H9 (cell line): ENCODE measurements around the gene B4GALT1. TPM values are rescaled to one million over a fixed set of nuclear protein-coding genes. Genes with fewer than 3 reads are reported as not detected.
A peak's percentile ranks its signal among the peaks of the same experiment; 100 is the strongest.
"Not testable (repeated sequence)": the region's sequence is repeated elsewhere in the genome, so short reads cannot be mapped to it uniquely, and the experiment has no call there.

Experiments
- DNase-seq: peaks from one replicate; pipeline ENCODE4 v3.0.0-alpha.2; 2017
- H2AFZ ChIP-seq: one replicate; pipeline ENCODE4 v1.6.1; 2013; ENCODE audit warnings: mild to moderate bottlenecking, low read length, control low read depth, moderate library complexity
- H2AK5ac ChIP-seq: 2 replicates; pipeline ENCODE4 v1.6.1; 2013; ENCODE audit warnings: low read length, control low read depth, mixed read lengths; ENCODE audit not compliant: insufficient read length
- H2BK120ac ChIP-seq: one replicate; pipeline ENCODE4 v1.6.1; 2013; ENCODE audit warnings: low read depth, mild to moderate bottlenecking, low read length, control low read depth, inconsistent platforms; ENCODE audit not compliant: poor library complexity, severe bottlenecking
- H2BK12ac ChIP-seq: 2 replicates; pipeline ENCODE4 v1.6.1; 2013; ENCODE audit warnings: low read length, control low read depth, mixed read lengths, low read depth; ENCODE audit not compliant: insufficient read length
- H2BK15ac ChIP-seq: 2 replicates; pipeline ENCODE4 v1.6.1; 2013; ENCODE audit warnings: low read depth, low read length, control low read depth
- H2BK20ac ChIP-seq: one replicate; pipeline ENCODE4 v1.6.1; 2013; ENCODE audit warnings: low read depth, mild to moderate bottlenecking, low read length, control low read depth, inconsistent platforms; ENCODE audit not compliant: poor library complexity, severe bottlenecking
- H2BK5ac ChIP-seq: 2 replicates; pipeline ENCODE4 v1.6.1; 2013; ENCODE audit warnings: low read length, control low read depth, mixed read lengths; ENCODE audit not compliant: insufficient read length
- H3K14ac ChIP-seq: 2 replicates; pipeline ENCODE4 v1.6.1; 2013; ENCODE audit warnings: low read length, control low read depth; ENCODE audit not compliant: insufficient read depth
- H3K18ac ChIP-seq: 2 replicates; pipeline ENCODE4 v1.6.1; 2013; ENCODE audit warnings: low read depth, mild to moderate bottlenecking, mixed read lengths, low read length, control low read depth; ENCODE audit not compliant: insufficient read length
- H3K23ac ChIP-seq: 2 replicates; pipeline ENCODE4 v1.6.1; 2013; ENCODE audit warnings: low read length, control low read depth, mixed read lengths, low read depth; ENCODE audit not compliant: insufficient read length
- H3K23me2 ChIP-seq: 2 replicates; pipeline ENCODE4 v1.6.1; 2013; ENCODE audit warnings: low read depth, mild to moderate bottlenecking, mixed read lengths, low read length, control low read depth; ENCODE audit not compliant: insufficient read length, poor library complexity, severe bottlenecking
- H3K27ac ChIP-seq: 2 replicates; pipeline ENCODE4 v1.5.1; 2013; ENCODE audit warnings: low read length, control low read depth, mixed read lengths, low read depth; ENCODE audit not compliant: insufficient read length
- H3K27me3 ChIP-seq: 2 replicates; pipeline ENCODE4 v1.6.1; 2013; ENCODE audit warnings: low read length, control low read depth, inconsistent platforms; ENCODE audit not compliant: insufficient read depth
- H3K4ac ChIP-seq: 2 replicates; pipeline ENCODE4 v1.6.1; 2013; ENCODE audit warnings: low read depth, mild to moderate bottlenecking, control low read depth, inconsistent platforms, low read length, moderate library complexity
- H3K4me1 ChIP-seq: 2 replicates; pipeline ENCODE4 v1.6.1; 2013; ENCODE audit warnings: low read length, control low read depth, inconsistent platforms; ENCODE audit not compliant: insufficient read depth
- H3K4me2 ChIP-seq: 2 replicates; pipeline ENCODE4 v1.6.1; 2013; ENCODE audit warnings: low read length, control low read depth, mixed read lengths; ENCODE audit not compliant: insufficient read length, insufficient read depth
- H3K56ac ChIP-seq: 2 replicates; pipeline ENCODE4 v1.6.1; 2013; ENCODE audit warnings: low read depth, mild to moderate bottlenecking, mixed read lengths, low read length, control low read depth; ENCODE audit not compliant: insufficient read length
- H3K79me1 ChIP-seq: 2 replicates; pipeline ENCODE4 v1.6.1; 2013; ENCODE audit warnings: low read depth, mild to moderate bottlenecking, moderate library complexity, low read length, control low read depth, inconsistent platforms; ENCODE audit not compliant: insufficient read depth, poor library complexity, severe bottlenecking
- H3K79me2 ChIP-seq: 2 replicates; pipeline ENCODE4 v1.6.1; 2013; ENCODE audit warnings: low read length, control low read depth, inconsistent platforms; ENCODE audit not compliant: insufficient read depth
- H3K9ac ChIP-seq: 2 replicates; pipeline ENCODE4 v1.6.1; 2013; ENCODE audit warnings: low read length, control low read depth, mixed read lengths; ENCODE audit not compliant: insufficient read length; ENCODE audit errors: extremely low read depth
- H3K9me3 ChIP-seq: one replicate; pipeline ENCODE4 v1.6.1; 2013; ENCODE audit warnings: low read depth, low read length, inconsistent platforms; ENCODE audit not compliant: control insufficient read depth
- H3T11ph ChIP-seq: one replicate; pipeline ENCODE4 v1.6.1; 2013; ENCODE audit warnings: mild to moderate bottlenecking, low read length, control low read depth, inconsistent platforms
- H4K20me1 ChIP-seq: one replicate; pipeline ENCODE4 v1.6.1; 2013; ENCODE audit not compliant: control insufficient read depth, insufficient read length, insufficient read depth
- H4K5ac ChIP-seq: 2 replicates; pipeline ENCODE4 v1.6.1; 2013; ENCODE audit warnings: low read depth, mild to moderate bottlenecking, mixed read lengths, low read length, control low read depth; ENCODE audit not compliant: insufficient read length
- H4K8ac ChIP-seq: replicated peaks from 2 replicates; pipeline ENCODE4 v1.6.1; 2013; ENCODE audit warnings: low read length, control low read depth, mixed read lengths, low read depth; ENCODE audit not compliant: insufficient read length
- H4K91ac ChIP-seq: 2 replicates; pipeline ENCODE4 v1.6.1; 2013; ENCODE audit warnings: low read depth, mild to moderate bottlenecking, moderate library complexity, mixed read lengths, low read length, control low read depth; ENCODE audit not compliant: insufficient read length
- H3K27ac Mint-ChIP-seq, 3 experiments: 2 replicates in 2 of 3; 3 replicates in 1 of 3; pipeline ENCODE4 v1.8.0; 2020 to 2021; ENCODE audit warnings: mixed read lengths in 3 of 3, mild to moderate bottlenecking in 1 of 3, moderate library complexity in 1 of 3
- H3K27me3 Mint-ChIP-seq: 2 replicates; pipeline ENCODE4 v1.8.0; 2021; ENCODE audit warnings: low read depth, mild to moderate bottlenecking, moderate library complexity, mixed read lengths
- H3K36me3 Mint-ChIP-seq, 3 experiments: 2 replicates in 2 of 3; 3 replicates in 1 of 3; pipeline ENCODE4 v1.8.0; 2020 to 2021; ENCODE audit warnings: low read depth in 3 of 3, mixed read lengths in 3 of 3; ENCODE audit not compliant: insufficient read depth in 1 of 3
- H3K4me1 Mint-ChIP-seq, 2 experiments: 2 replicates each; pipeline ENCODE4 v1.8.0; 2020; ENCODE audit warnings: mixed read lengths in 2 of 2
- H3K4me3 Mint-ChIP-seq, 2 experiments: 2 replicates in 1 of 2; 3 replicates in 1 of 2; pipeline ENCODE4 v1.8.0; 2020 to 2021; ENCODE audit warnings: mild to moderate bottlenecking in 2 of 2, mixed read lengths in 2 of 2, moderate library complexity in 1 of 2
- H3K9me3 Mint-ChIP-seq, 2 experiments: 2 replicates in 1 of 2; 3 replicates in 1 of 2; pipeline ENCODE4 v1.8.0; 2020; ENCODE audit warnings: mild to moderate bottlenecking in 2 of 2, mixed read lengths in 2 of 2, moderate library complexity in 1 of 2
- CTCF ChIP-seq: fragments of 200-600 bp; sonication (generic); conservative IDR thresholded peaks from 3 replicates; pipeline ENCODE4 v1.8.0; 2021; ENCODE audit warnings: antibody characterized with exemption, mild to moderate bottlenecking
- WGBS: extraction: QIAGEN DNeasy Blood & Tissue Kit; methylation state at CpG from one replicate; pipeline ENCODE4 v1.1.7; 2013; ENCODE audit warnings: missing lambda C conversion rate, low lambda C conversion rate, mixed read lengths; ENCODE audit not compliant: insufficient read length; ENCODE audit errors: extremely low coverage; 5-methylcytosine and 5-hydroxymethylcytosine counted together
- total RNA-seq: library from RNA; stranded (reverse); gene quantifications from 2 replicates; pipeline ENCODE4 v1.2.1, GENCODE V29; 2021

Gene B4GALT1
- total RNA-seq, 1 experiment from 2014 or later: 15.3 TPM

GRCh38 chr9:33165263-33166151 is 1.6 kb downstream of the B4GALT1 start:
- no peaks in the 10 kb centered on the region; the same call in 1 of the 2 replicates for H3K79me2 ChIP-seq
- no peak overlapping the region for H3K27ac ChIP-seq
- no peak overlapping the region for H4K91ac ChIP-seq
- no peak overlapping the region for H3K9ac ChIP-seq
- H3K9me3 Mint-ChIP-seq: no peaks in the 10 kb centered on the region
- H3K27ac Mint-ChIP-seq: peak overlapping the region in 1 of 3 experiments; percentile 47; a peak in 1 of 7 replicates
- H3K14ac ChIP-seq: no peak overlapping the region
- no peak overlapping the region for H2BK20ac ChIP-seq
- no peak overlapping the region for H4K8ac ChIP-seq
- no peak overlapping the region for H3K56ac ChIP-seq
- DNase-seq: no peak
- no peaks in the 10 kb centered on the region for H4K20me1 ChIP-seq
- no peak overlapping the region for H3K4ac ChIP-seq
- H3K4me2 ChIP-seq: peak overlapping the region; percentile 80
- H4K5ac ChIP-seq: no peak overlapping the region
- H2BK5ac ChIP-seq: no peak overlapping the region
- H3K18ac ChIP-seq: no peak overlapping the region
- peaks cover 25 to 31% of the 10 kb centered on the region in 2 experiments for H3K4me1 Mint-ChIP-seq
- no peak overlapping the region for H3K23ac ChIP-seq
- H3K23me2 ChIP-seq: peaks cover 15% of the 10 kb centered on the region
- no peak overlapping the region for H2AK5ac ChIP-seq
- H3K27me3 Mint-ChIP-seq: peaks cover 47% of the 10 kb centered on the region
- no peaks in the 10 kb centered on the region; the same call in 1 of the 2 replicates for H3K27me3 ChIP-seq
- no peaks in the 10 kb centered on the region; a peak in 1 of 7 replicates for H3K36me3 Mint-ChIP-seq
- no peak overlapping the region for H3T11ph ChIP-seq
- peaks cover 3% of the 10 kb centered on the region; the same call in 1 of the 2 replicates for H3K4me1 ChIP-seq
- H2BK120ac ChIP-seq: no peak overlapping the region
- H2AFZ ChIP-seq: no peak overlapping the region
- no peak overlapping the region for H2BK12ac ChIP-seq
- H2BK15ac ChIP-seq: no peak overlapping the region
- no peak for TF ChIP-seq CTCF
- WGBS: no CpG with 5 or more reads among the region's 10 CpGs
- H3K4me3 Mint-ChIP-seq: peak overlapping the region; percentile 72 to 84
- no peaks in the 10 kb centered on the region for H3K9me3 ChIP-seq
- H3K79me1 ChIP-seq: no peaks in the 10 kb centered on the region

GRCh38 chr9:33164921-33165262 is 2.2 kb downstream of the B4GALT1 start:
- Mint-ChIP-seq H3K4me1 (peaks cover 27 to 32% of the 10 kb centered on the region in 2 experiments), H3K27me3 (peaks cover 43% of the 10 kb centered on the region)
- H3K4me1 ChIP-seq, H3K36me3 Mint-ChIP-seq, H3K4me2 ChIP-seq, H2BK15ac ChIP-seq, H2AFZ ChIP-seq, H3K27me3 ChIP-seq, H2BK20ac ChIP-seq, H4K20me1 ChIP-seq, H3K4me3 Mint-ChIP-seq, H3K79me2 ChIP-seq, H2AK5ac ChIP-seq, H3K4ac ChIP-seq, H3K23ac ChIP-seq, H3T11ph ChIP-seq, H3K14ac ChIP-seq, H3K9me3 ChIP-seq, H3K9me3 Mint-ChIP-seq, H3K56ac ChIP-seq, H4K91ac ChIP-seq, DNase-seq, H2BK12ac ChIP-seq, H2BK5ac ChIP-seq, H3K27ac ChIP-seq, H2BK120ac ChIP-seq, H3K27ac Mint-ChIP-seq, H3K18ac ChIP-seq, H4K5ac ChIP-seq, H3K9ac ChIP-seq, H3K79me1 ChIP-seq, H4K8ac ChIP-seq: not testable (repeated sequence)
- H3K23me2 ChIP-seq: peaks cover 15% of the 10 kb centered on the region
- no CpG with 5 or more reads among the region's 7 CpGs for WGBS
